ENCODE data around the gene POFUT2.

GRCh38 chr21:45231705-45232104 is 56.0 kb downstream of the POFUT2 start:
- TF ChIP-seq, protein P1, sequence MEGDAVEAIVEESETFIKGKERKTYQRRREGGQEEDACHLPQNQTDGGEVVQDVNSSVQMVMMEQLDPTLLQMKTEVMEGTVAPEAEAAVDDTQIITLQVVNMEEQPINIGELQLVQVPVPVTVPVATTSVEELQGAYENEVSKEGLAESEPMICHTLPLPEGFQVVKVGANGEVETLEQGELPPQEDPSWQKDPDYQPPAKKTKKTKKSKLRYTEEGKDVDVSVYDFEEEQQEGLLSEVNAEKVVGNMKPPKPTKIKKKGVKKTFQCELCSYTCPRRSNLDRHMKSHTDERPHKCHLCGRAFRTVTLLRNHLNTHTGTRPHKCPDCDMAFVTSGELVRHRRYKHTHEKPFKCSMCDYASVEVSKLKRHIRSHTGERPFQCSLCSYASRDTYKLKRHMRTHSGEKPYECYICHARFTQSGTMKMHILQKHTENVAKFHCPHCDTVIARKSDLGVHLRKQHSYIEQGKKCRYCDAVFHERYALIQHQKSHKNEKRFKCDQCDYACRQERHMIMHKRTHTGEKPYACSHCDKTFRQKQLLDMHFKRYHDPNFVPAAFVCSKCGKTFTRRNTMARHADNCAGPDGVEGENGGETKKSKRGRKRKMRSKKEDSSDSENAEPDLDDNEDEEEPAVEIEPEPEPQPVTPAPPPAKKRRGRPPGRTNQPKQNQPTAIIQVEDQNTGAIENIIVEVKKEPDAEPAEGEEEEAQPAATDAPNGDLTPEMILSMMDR (conservative IDR thresholded peaks at IDR 0.05; ENCODE audit: low read depth, low read length) = no peak
- TF ChIP-seq EZH2 (IDR thresholded peaks at IDR 0.05; ENCODE audit: borderline replicate concordance, low read depth, low read length, poor library complexity, severe bottlenecking) = no peak
